Measurements from ENCODE around the gene TMEM178B. TPM values are rescaled to one million over a fixed set of nuclear protein-coding genes. Genes with fewer than 3 reads are reported as not detected.

TMEM178B gene
- polyA plus RNA-seq, 1 donor from 2014 or later = 40.7 TPM

DNA sequence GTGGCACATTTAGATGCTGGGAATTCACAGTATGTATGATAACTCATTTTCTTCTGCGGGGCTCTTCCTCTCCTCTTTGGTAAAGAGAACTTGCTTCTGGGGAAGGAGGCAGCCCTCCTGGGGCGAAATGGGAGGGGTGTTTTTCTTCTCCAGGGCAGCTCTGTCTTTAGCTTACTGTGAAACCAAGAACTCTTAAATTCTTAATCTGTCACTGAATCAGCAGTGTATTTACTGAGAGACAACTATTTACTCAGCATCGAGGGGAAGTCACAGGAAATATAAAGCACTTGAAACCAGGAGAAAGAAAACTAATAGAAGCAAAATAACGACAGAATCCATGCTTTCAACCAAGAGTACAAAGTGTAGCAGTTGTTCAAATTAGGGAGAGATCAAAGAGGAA lies 319.2 kb downstream of the TMEM178B start:
- no peak for TF ChIP-seq EP300 (conservative IDR thresholded peaks at IDR 0.05; ENCODE audit: poor library complexity, severe bottlenecking)
- TF ChIP-seq POLR2AphosphoS5 (IDR thresholded peaks at IDR 0.05) = no peak
- TF ChIP-seq SMC3 (conservative IDR thresholded peaks at IDR 0.05; ENCODE audit: poor library complexity) = no peak
- TF ChIP-seq, protein P1, sequence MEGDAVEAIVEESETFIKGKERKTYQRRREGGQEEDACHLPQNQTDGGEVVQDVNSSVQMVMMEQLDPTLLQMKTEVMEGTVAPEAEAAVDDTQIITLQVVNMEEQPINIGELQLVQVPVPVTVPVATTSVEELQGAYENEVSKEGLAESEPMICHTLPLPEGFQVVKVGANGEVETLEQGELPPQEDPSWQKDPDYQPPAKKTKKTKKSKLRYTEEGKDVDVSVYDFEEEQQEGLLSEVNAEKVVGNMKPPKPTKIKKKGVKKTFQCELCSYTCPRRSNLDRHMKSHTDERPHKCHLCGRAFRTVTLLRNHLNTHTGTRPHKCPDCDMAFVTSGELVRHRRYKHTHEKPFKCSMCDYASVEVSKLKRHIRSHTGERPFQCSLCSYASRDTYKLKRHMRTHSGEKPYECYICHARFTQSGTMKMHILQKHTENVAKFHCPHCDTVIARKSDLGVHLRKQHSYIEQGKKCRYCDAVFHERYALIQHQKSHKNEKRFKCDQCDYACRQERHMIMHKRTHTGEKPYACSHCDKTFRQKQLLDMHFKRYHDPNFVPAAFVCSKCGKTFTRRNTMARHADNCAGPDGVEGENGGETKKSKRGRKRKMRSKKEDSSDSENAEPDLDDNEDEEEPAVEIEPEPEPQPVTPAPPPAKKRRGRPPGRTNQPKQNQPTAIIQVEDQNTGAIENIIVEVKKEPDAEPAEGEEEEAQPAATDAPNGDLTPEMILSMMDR (IDR thresholded peaks at IDR 0.05; ENCODE audit: poor library complexity, severe bottlenecking) = no peak
- no peak for TF ChIP-seq TAF1 (IDR thresholded peaks at IDR 0.05; ENCODE audit: low read depth)
- no peak for TF ChIP-seq RAD21 (conservative IDR thresholded peaks at IDR 0.05)
- TF ChIP-seq, protein P2, sequence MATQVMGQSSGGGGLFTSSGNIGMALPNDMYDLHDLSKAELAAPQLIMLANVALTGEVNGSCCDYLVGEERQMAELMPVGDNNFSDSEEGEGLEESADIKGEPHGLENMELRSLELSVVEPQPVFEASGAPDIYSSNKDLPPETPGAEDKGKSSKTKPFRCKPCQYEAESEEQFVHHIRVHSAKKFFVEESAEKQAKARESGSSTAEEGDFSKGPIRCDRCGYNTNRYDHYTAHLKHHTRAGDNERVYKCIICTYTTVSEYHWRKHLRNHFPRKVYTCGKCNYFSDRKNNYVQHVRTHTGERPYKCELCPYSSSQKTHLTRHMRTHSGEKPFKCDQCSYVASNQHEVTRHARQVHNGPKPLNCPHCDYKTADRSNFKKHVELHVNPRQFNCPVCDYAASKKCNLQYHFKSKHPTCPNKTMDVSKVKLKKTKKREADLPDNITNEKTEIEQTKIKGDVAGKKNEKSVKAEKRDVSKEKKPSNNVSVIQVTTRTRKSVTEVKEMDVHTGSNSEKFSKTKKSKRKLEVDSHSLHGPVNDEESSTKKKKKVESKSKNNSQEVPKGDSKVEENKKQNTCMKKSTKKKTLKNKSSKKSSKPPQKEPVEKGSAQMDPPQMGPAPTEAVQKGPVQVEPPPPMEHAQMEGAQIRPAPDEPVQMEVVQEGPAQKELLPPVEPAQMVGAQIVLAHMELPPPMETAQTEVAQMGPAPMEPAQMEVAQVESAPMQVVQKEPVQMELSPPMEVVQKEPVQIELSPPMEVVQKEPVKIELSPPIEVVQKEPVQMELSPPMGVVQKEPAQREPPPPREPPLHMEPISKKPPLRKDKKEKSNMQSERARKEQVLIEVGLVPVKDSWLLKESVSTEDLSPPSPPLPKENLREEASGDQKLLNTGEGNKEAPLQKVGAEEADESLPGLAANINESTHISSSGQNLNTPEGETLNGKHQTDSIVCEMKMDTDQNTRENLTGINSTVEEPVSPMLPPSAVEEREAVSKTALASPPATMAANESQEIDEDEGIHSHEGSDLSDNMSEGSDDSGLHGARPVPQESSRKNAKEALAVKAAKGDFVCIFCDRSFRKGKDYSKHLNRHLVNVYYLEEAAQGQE (IDR thresholded peaks at IDR 0.05; ENCODE audit: borderline replicate concordance) = no peak
- no peak for TF ChIP-seq EZH2 (IDR thresholded peaks at IDR 0.05; ENCODE audit: borderline replicate concordance, insufficient read depth, low read length, poor library complexity, severe bottlenecking)
- TF ChIP-seq MXI1 (conservative IDR thresholded peaks at IDR 0.05; ENCODE audit: poor library complexity, severe bottlenecking) = no peak
- no peak overlapping the region for H2AFZ ChIP-seq (ENCODE audit: low read depth, low read length)

GRCh38 chr7:141397236-141398163 lies 323.6 kb downstream of the TMEM178B start:
- Histone ChIP-seq H3K4me3 (ENCODE audit: low read length) (no peak overlapping the region), H3K4me2 (ENCODE audit: low read length) (no peak overlapping the region), H3K9me3 (ENCODE audit: low read length) (no peaks in the 10 kb centered on the region), H3K36me3 (ENCODE audit: insufficient read depth, low read length) (no peaks in the 10 kb centered on the region), H3K79me2 (replicated peaks; ENCODE audit: insufficient read depth, low read length) (peaks cover 8% of the 10 kb centered on the region), H3K27me3 (ENCODE audit: insufficient read depth, low read depth, low read length) (no peaks in the 10 kb centered on the region), H3K9ac (ENCODE audit: low read length) (no peak overlapping the region), H4K20me1 (ENCODE audit: insufficient read depth) (no peaks in the 10 kb centered on the region), H3F3A (ENCODE audit: insufficient read depth, low read length, poor library complexity, severe bottlenecking) (no peaks in the 10 kb centered on the region), H3K9me2 (ENCODE audit: insufficient read depth, low read length) (no peaks in the 10 kb centered on the region), H3K27ac (ENCODE audit: low read length) (no peak overlapping the region), H2AFZ (ENCODE audit: low read depth, low read length) (no peak overlapping the region)
- TF ChIP-seq RAD21 (conservative IDR thresholded peaks at IDR 0.05) (no peak), POLR2AphosphoS5 (IDR thresholded peaks at IDR 0.05) (no peak), EZH2 (IDR thresholded peaks at IDR 0.05; ENCODE audit: borderline replicate concordance, insufficient read depth, low read length, poor library complexity, severe bottlenecking) (no peak), EP300 (conservative IDR thresholded peaks at IDR 0.05; ENCODE audit: poor library complexity, severe bottlenecking) (no peak), MXI1 (conservative IDR thresholded peaks at IDR 0.05; ENCODE audit: poor library complexity, severe bottlenecking) (no peak), TAF1 (IDR thresholded peaks at IDR 0.05; ENCODE audit: low read depth) (no peak), SMC3 (conservative IDR thresholded peaks at IDR 0.05; ENCODE audit: poor library complexity) (no peak)
- TF ChIP-seq, protein P1 (IDR thresholded peaks at IDR 0.05; ENCODE audit: poor library complexity, severe bottlenecking) = no peak
- TF ChIP-seq, protein P2 (IDR thresholded peaks at IDR 0.05; ENCODE audit: borderline replicate concordance) = no peak

More for the DNA sequence above, 319.2 kb downstream of the TMEM178B start:
- H3K9ac ChIP-seq (ENCODE audit: low read length) = no peak overlapping the region
- peaks cover 11% of the 10 kb centered on the region for H3F3A ChIP-seq (ENCODE audit: insufficient read depth, low read length, poor library complexity, severe bottlenecking)
- no peak overlapping the region for H3K4me3 ChIP-seq (ENCODE audit: low read length)
- no peaks in the 10 kb centered on the region for H4K20me1 ChIP-seq (ENCODE audit: insufficient read depth)
- peaks cover 8% of the 10 kb centered on the region for H3K79me2 ChIP-seq (replicated peaks; ENCODE audit: insufficient read depth, low read length)
- H3K4me2 ChIP-seq (ENCODE audit: low read length) = no peak overlapping the region
- H3K9me2 ChIP-seq (ENCODE audit: insufficient read depth, low read length) = no peaks in the 10 kb centered on the region
- H3K36me3 ChIP-seq (ENCODE audit: insufficient read depth, low read length) = no peaks in the 10 kb centered on the region
- no peak overlapping the region for H3K27ac ChIP-seq (ENCODE audit: low read length)
- H3K9me3 ChIP-seq (ENCODE audit: low read length) = no peaks in the 10 kb centered on the region
- H3K27me3 ChIP-seq (ENCODE audit: insufficient read depth, low read depth, low read length) = no peaks in the 10 kb centered on the region

Data from neural cell (in vitro differentiated cells).